Mesendoderm (in vitro differentiated cells): Measurements from ENCODE around the gene TOP1.
A peak's percentile ranks its signal among the peaks of the same experiment; 100 is the strongest.
"Not testable (repeated sequence)": the region's sequence is repeated elsewhere in the genome, so short reads cannot be mapped to it uniquely, and the experiment has no call there.

Experiments used
- DNase-seq: peaks from one replicate; pipeline ENCODE4 v3.0.0; 2013
- H2AK5ac ChIP-seq: 2 replicates; pipeline ENCODE4 v1.6.1; 2013; ENCODE audit warnings: low read length, inconsistent platforms
- H2BK120ac ChIP-seq: 2 replicates; pipeline ENCODE4 v1.6.1; 2013; ENCODE audit warnings: low read depth, mild to moderate bottlenecking, low read length, moderate library complexity, mixed read lengths
- H2BK15ac ChIP-seq: replicated peaks from 2 replicates; pipeline ENCODE4 v1.6.1; 2013; ENCODE audit warnings: low read depth, mild to moderate bottlenecking, moderate library complexity
- H2BK5ac ChIP-seq: 2 replicates; pipeline ENCODE4 v1.6.1; 2013; ENCODE audit warnings: low read length, inconsistent platforms
- H3K18ac ChIP-seq: 2 replicates; pipeline ENCODE4 v1.6.1; 2013; ENCODE audit warnings: mild to moderate bottlenecking, low read length, mixed read lengths
- H3K23ac ChIP-seq: one replicate; pipeline ENCODE4 v1.6.1; 2013; ENCODE audit warnings: low read length
- H3K27ac ChIP-seq: 2 replicates; pipeline ENCODE4 v1.5.1; 2013; ENCODE audit warnings: low read depth, mild to moderate bottlenecking, inconsistent platforms, low read length, moderate library complexity
- H3K27me3 ChIP-seq: 2 replicates; pipeline ENCODE4 v1.6.1; 2013; ENCODE audit warnings: low read length, control low read depth, mild to moderate bottlenecking, inconsistent platforms; ENCODE audit not compliant: insufficient read depth, poor library complexity
- H3K36me3 ChIP-seq: 2 replicates; pipeline ENCODE4 v1.6.1; 2013; ENCODE audit warnings: low read length, inconsistent platforms; ENCODE audit not compliant: control insufficient read depth, insufficient read depth
- H3K4ac ChIP-seq: one replicate; pipeline ENCODE4 v1.6.1; 2013; ENCODE audit warnings: low read depth, mild to moderate bottlenecking, low read length, moderate library complexity
- H3K4me1 ChIP-seq: 2 replicates; pipeline ENCODE4 v1.6.1; 2013; ENCODE audit warnings: low read depth, low read length, inconsistent platforms; ENCODE audit not compliant: control insufficient read depth
- H3K4me2 ChIP-seq: 2 replicates; pipeline ENCODE4 v1.6.1; 2013; ENCODE audit warnings: low read length
- H3K4me3 ChIP-seq: 2 replicates; pipeline ENCODE4 v1.5.1; 2013; ENCODE audit warnings: mild to moderate bottlenecking, low read length
- H3K56ac ChIP-seq: one replicate; pipeline ENCODE4 v1.6.1; 2013; ENCODE audit warnings: low read length
- H3K79me1 ChIP-seq: 2 replicates; pipeline ENCODE4 v1.6.1; 2013; ENCODE audit warnings: low read length, inconsistent platforms
- H3K79me2 ChIP-seq: 2 replicates; pipeline ENCODE4 v1.6.1; 2013; ENCODE audit warnings: mild to moderate bottlenecking, low read length; ENCODE audit not compliant: control insufficient read depth, insufficient read depth
- H3K9ac ChIP-seq: 2 replicates; pipeline ENCODE4 v1.6.1; 2013; ENCODE audit warnings: low read length, inconsistent platforms
- H4K5ac ChIP-seq: one replicate; pipeline ENCODE4 v1.6.1; 2013; ENCODE audit warnings: low read length
- H4K8ac ChIP-seq: one replicate; pipeline ENCODE4 v1.6.1; 2013; ENCODE audit warnings: low read depth, mild to moderate bottlenecking, control low read depth, low read length, moderate library complexity
- WGBS: extraction: QIAGEN DNeasy Blood & Tissue Kit; methylation state at CpG from one replicate; pipeline ENCODE4 v1.1.7; 2013; ENCODE audit warnings: low lambda C conversion rate, missing lambda C conversion rate; ENCODE audit not compliant: insufficient coverage; ENCODE audit errors: extremely low coverage; 5-methylcytosine and 5-hydroxymethylcytosine counted together

TOP1 gene

DNA sequence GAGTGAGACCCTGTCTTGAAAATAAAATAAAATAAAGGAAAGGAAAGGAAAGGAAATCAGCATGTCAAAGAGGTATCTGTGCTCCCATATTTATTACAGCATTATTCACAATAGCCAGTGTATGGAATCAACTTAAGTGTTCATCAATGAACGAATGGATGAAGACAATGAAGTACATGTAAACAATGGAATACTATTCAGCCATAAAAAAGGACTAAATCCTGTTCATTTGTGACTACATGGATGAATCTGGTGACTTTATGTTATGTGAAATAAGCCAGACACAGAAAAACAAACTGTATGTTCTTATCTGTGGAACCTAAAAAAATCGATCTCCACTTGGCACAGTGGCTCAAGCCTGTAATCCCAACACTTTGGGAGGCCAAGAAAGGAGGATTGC, 28.0 kb upstream of the TOP1 start:
- no peak overlapping the region for H2BK15ac ChIP-seq
- no peak overlapping the region for H3K4ac ChIP-seq
- no peak overlapping the region for H2BK5ac ChIP-seq
- no peak overlapping the region for H3K9ac ChIP-seq
- peaks cover 2% of the 10 kb centered on the region for H3K4me1 ChIP-seq
- no peaks in the 10 kb centered on the region for H3K27me3 ChIP-seq
- no peak for DNase-seq
- no peaks in the 10 kb centered on the region for H3K79me1 ChIP-seq
- H3K27ac ChIP-seq = no peak overlapping the region
- H2AK5ac ChIP-seq = no peak overlapping the region
- H3K23ac ChIP-seq = no peak overlapping the region
- no peak overlapping the region for H2BK120ac ChIP-seq
- no peak overlapping the region for H3K4me2 ChIP-seq
- H3K79me2 ChIP-seq = no peaks in the 10 kb centered on the region
- no peak overlapping the region for H4K8ac ChIP-seq
- H3K18ac ChIP-seq = no peak overlapping the region
- H3K36me3 ChIP-seq = no peaks in the 10 kb centered on the region
- no peak overlapping the region for H4K5ac ChIP-seq
- no CpG with 5 or more reads among the region's 2 CpGs for WGBS
- no peak overlapping the region for H3K4me3 ChIP-seq
- H3K56ac ChIP-seq = no peak overlapping the region

DNA sequence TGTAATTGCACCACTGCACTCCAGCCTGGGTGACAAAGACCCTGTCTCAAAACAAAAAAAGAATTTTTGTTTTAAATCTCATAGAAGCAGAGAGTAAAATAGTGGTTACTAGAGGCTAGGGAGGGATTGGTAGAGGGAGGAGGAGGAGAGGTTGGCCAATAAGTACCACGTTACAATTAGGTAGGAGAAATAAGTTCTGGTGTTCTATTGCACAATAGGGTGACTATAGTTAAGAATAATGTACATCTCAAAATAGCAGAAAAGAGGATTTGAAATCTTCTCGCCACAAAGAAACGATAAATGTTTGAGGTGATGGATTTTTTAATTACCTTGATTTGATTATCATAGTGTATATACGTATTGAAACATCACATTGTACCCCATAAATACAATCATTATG, 27.1 kb upstream of the TOP1 start:
- Histone ChIP-seq H4K5ac (no peak overlapping the region), H3K4ac (no peak overlapping the region), H2BK5ac (no peak overlapping the region), H3K9ac (no peak overlapping the region), H2BK15ac (no peak overlapping the region), H3K27ac (no peak overlapping the region), H3K27me3 (no peaks in the 10 kb centered on the region), H3K79me2 (no peaks in the 10 kb centered on the region), H3K4me3 (no peak overlapping the region), H3K18ac (no peak overlapping the region), H2BK120ac (no peak overlapping the region), H3K23ac (no peak overlapping the region), H3K4me1 (peaks cover 2% of the 10 kb centered on the region), H2AK5ac (no peak overlapping the region), H3K36me3 (no peaks in the 10 kb centered on the region), H3K4me2 (no peak overlapping the region), H3K79me1 (no peaks in the 10 kb centered on the region), H4K8ac (no peak overlapping the region), H3K56ac (no peak overlapping the region)
- no CpG with 5 or more reads among the region's 4 CpGs for WGBS
- no peak for DNase-seq

DNA sequence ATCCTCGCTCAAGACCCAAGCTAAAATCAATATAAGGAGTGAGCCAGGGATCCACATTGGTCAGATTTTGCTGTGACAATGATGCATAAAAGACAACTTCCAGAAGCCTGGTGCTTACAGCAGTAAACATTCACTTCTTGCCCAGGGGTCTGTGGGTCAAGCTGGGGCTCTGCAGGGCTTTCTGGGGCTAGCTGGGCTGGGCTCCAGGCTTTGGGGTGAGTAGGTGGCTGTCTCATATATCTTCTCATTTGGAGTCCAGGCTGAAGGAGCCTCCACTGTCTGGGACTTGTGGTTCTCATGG, 25.8 kb upstream of the TOP1 start:
- no peak overlapping the region for H3K4me3 ChIP-seq
- no peak for DNase-seq

DNA sequence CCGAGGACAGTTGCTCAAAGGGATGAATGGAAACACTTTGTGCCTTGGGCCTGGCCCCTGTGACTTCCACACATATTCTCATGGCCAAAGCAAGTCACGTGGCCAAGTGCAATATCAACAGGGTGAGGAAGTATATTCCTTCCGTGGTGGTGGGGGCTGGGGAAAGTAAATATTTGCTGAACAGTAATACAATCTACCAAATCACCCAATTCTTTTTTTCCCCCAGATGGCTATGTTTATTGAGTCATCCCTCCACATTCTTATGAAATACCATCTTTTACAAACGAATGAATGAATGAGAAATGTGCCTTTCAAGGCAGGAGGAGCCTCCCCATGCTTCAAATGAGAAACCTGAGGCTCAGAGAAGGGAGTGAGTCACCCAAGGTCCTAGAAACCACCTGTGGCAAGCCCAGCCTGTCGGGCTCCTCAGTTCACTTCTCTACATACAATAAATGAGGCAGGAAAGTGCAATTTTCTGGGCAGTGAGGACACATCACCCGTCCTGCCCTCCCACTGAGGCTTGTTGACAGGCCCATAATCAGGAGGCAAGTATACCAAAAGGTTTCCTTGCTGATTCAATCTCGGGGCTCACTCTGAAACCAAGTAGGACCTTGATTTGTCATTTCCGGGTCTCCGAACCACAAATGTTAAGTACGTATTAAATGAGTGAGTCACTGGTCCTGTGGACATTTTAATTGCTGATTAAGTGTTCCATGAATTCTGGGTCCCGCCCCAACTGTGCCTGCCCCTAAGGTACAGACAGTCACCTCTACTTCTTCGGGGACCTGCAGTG, 25.3 kb upstream of the TOP1 start:
- Histone ChIP-seq H2BK120ac (no peak overlapping the region), H4K5ac (no peak overlapping the region), H3K23ac (no peak overlapping the region), H3K36me3 (no peaks in the 10 kb centered on the region), H2AK5ac (no peak overlapping the region), H3K4me3 (no peak overlapping the region), H4K8ac (no peak overlapping the region), H3K79me1 (no peaks in the 10 kb centered on the region), H3K4me1 (peaks cover 6% of the 10 kb centered on the region), H3K4ac (no peak overlapping the region), H2BK5ac (no peak overlapping the region), H2BK15ac (no peak overlapping the region), H3K27me3 (no peaks in the 10 kb centered on the region), H3K4me2 (no peak overlapping the region), H3K79me2 (no peaks in the 10 kb centered on the region), H3K27ac (no peak overlapping the region), H3K18ac (peak overlapping the region; percentile 54), H3K56ac (peak overlapping the region; percentile 17), H3K9ac (no peak overlapping the region)
- peak; percentile 66 for DNase-seq
- WGBS = no CpG with 5 or more reads among the region's 12 CpGs

More for the DNA sequence above, 25.8 kb upstream of the TOP1 start:
- Histone ChIP-seq H3K9ac (no peak overlapping the region), H3K27me3 (no peaks in the 10 kb centered on the region), H2BK5ac (no peak overlapping the region), H3K27ac (no peak overlapping the region), H3K4me2 (no peak overlapping the region), H3K18ac (peak overlapping the region; percentile 3), H3K4me1 (peaks cover under 1% of the 10 kb centered on the region), H3K79me1 (no peaks in the 10 kb centered on the region), H2BK120ac (no peak overlapping the region), H2AK5ac (no peak overlapping the region), H3K56ac (peak overlapping the region; percentile 17), H3K23ac (no peak overlapping the region), H3K79me2 (no peaks in the 10 kb centered on the region), H2BK15ac (no peak overlapping the region), H4K5ac (no peak overlapping the region), H3K4ac (no peak overlapping the region), H4K8ac (no peak overlapping the region), H3K36me3 (no peaks in the 10 kb centered on the region)
- no CpG with 5 or more reads among the region's 1 CpG for WGBS

DNA sequence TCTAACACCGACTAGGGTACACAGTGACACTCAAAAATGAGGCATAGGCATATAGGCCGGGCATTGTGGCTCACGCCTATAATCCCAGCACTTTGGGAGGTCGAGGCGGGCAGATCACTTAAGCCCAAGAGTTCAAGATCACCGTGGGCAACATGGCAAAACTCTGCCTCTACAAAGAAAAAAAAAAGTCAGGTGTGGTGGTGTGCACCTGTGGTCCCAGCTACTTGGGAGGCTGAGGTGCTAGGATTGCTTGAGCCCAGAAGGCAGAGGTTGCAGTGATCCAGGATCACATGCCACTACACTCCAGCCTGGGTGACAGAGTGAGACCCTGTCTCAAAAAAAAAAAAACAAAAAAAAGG, 24.7 kb upstream of the TOP1 start:
- not testable (repeated sequence) for H3K79me2 ChIP-seq, H2BK5ac ChIP-seq, H3K56ac ChIP-seq, H3K36me3 ChIP-seq, H4K5ac ChIP-seq, H3K9ac ChIP-seq, H3K23ac ChIP-seq, H3K4me3 ChIP-seq, H3K27ac ChIP-seq, H2BK15ac ChIP-seq, DNase-seq, H2BK120ac ChIP-seq, H3K18ac ChIP-seq, H3K4ac ChIP-seq, H3K79me1 ChIP-seq, H4K8ac ChIP-seq, H2AK5ac ChIP-seq, H3K4me1 ChIP-seq, H3K4me2 ChIP-seq, H3K27me3 ChIP-seq
- no CpG with 5 or more reads among the region's 6 CpGs for WGBS
